ENCODE data around the gene BLOC1S1.

BLOC1S1 gene

DNA sequence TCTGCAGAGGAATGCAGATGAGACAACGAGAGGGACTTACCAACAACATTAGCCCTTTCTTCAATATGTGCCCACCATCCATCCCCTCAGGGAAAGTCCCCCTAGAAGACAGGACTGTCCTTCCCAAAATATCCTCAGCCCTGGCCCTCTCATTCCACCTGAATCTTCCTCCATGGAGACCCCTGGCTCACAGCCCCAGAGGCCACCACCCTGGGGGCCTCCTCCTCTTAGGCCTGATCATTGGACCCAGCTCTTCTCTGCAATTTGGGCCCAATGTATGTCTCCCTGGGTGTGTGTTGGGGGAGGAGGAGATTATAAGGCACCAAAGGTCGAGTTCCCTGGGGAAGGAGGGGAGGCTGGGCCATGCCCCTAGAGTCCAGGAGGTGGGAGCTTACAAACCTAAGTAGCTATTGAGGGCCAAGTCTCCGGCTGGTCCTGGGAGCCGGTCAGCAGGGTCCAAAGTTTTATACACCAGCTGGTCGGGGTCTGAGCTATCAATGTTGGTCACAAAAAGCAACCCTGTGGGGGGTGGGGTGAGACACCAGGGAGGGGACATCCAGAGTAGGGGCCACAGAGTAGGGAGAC, 16.3 kb upstream of the BLOC1S1 start:
- Histone ChIP-seq H3K4me1 (ENCODE audit: insufficient read depth, insufficient read length) (no peaks in the 10 kb centered on the region), H3K27me3 (ENCODE audit: insufficient read depth, insufficient read length) (no peaks in the 10 kb centered on the region), H3K4me3 (ENCODE audit: insufficient read length, low read depth) (no peak overlapping the region), H3K36me3 (ENCODE audit: insufficient read depth, insufficient read length, low read length) (peaks cover 44% of the 10 kb centered on the region), H3K9me3 (ENCODE audit: insufficient read depth, low read length) (no peaks in the 10 kb centered on the region), H3K9ac (ENCODE audit: insufficient read length, low read depth) (no peak overlapping the region)
- DNase-seq (ENCODE audit: low read depth, low spot score), result no peak
- TF ChIP-seq ZNF274 (IDR thresholded peaks at IDR 0.05; ENCODE audit: low read depth, low read length), result no peak
- no peak for TF ChIP-seq YY1 (IDR thresholded peaks at IDR 0.05; ENCODE audit: insufficient read depth, insufficient read length)

DNA sequence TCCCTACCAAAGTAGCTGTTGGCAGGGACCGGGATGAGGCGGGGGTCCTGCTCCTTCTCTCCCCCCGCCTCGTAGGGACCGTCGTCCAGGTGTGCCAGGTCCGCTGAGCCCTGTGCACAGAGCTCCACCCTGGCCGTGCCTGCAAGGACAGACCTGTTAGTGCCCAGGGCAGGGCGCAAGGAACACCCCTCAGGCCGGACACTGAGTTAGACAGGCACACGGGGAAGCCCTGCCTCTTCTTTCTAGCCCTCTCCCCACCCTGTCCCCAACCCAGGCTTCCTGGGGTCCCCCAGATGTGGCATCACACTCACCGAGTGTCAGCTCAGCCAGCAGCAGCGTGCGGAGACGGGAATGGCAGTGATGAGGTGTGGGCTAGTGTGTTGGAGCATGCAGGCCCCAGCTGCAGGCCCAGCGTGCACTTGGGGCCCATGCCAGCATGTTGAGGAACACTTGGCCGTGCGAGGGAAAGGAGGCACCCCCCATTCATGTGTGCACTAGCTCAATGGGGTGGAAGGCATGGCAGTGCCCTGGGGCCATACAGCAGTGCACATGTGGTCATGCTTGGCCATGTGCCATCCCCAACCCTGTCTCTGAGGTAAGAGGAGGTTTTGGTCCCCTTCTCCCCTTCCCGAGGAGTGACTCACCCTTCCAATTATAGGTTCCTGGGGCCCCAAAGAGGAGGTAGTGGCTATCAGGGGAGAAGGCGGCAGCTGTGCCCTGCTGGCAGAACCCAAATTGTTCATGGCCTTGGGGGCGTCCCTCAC, 15.4 kb upstream of the BLOC1S1 start:
- TF ChIP-seq SUZ12 (IDR thresholded peaks at IDR 0.05; ENCODE audit: extremely low read depth, insufficient read depth, insufficient read length) (no peak), YY1 (IDR thresholded peaks at IDR 0.05; ENCODE audit: insufficient read depth, insufficient read length) (no peak), ZNF274 (IDR thresholded peaks at IDR 0.05; ENCODE audit: low read depth, low read length) (no peak)
- Histone ChIP-seq H3K4me1 (ENCODE audit: insufficient read depth, insufficient read length) (no peaks in the 10 kb centered on the region), H3K9ac (ENCODE audit: insufficient read length, low read depth) (no peak overlapping the region), H3K27me3 (ENCODE audit: insufficient read depth, insufficient read length) (no peaks in the 10 kb centered on the region), H3K9me3 (ENCODE audit: insufficient read depth, low read length) (no peaks in the 10 kb centered on the region), H3K36me3 (ENCODE audit: insufficient read depth, insufficient read length, low read length) (peaks cover 37% of the 10 kb centered on the region), H3K4me3 (ENCODE audit: insufficient read length, low read depth) (no peak overlapping the region)
- DNase-seq (ENCODE audit: low read depth, low spot score), result no peak

DNA sequence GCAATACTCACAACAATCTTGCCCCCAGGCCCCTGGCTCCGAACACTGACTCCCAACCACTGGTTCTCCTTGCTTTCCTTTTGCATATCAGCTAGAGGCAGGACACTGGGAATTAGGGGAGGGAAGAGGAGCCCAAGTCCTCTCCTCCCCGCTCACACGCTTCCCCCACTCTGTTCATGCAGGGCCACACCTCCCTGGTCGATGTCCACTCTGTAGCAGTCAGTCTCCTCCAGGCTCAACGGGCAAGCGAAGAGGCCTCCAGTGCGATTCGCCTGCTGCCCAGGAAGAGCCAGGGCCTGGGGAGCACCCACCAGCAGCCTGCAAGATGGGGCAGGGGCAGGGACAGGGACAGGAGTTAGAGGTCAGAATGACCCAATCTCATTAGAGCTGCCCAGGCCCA, 13.0 kb upstream of the BLOC1S1 start:
- no peak for DNase-seq (ENCODE audit: low read depth, low spot score)
- Histone ChIP-seq H3K4me1 (ENCODE audit: insufficient read depth, insufficient read length) (peaks cover 5% of the 10 kb centered on the region), H3K4me3 (ENCODE audit: insufficient read length, low read depth) (no peak overlapping the region), H3K27me3 (ENCODE audit: insufficient read depth, insufficient read length) (peaks cover 11% of the 10 kb centered on the region), H3K36me3 (ENCODE audit: insufficient read depth, insufficient read length, low read length) (peaks cover 19% of the 10 kb centered on the region), H3K9me3 (ENCODE audit: insufficient read depth, low read length) (no peaks in the 10 kb centered on the region), H3K9ac (ENCODE audit: insufficient read length, low read depth) (no peak overlapping the region)
- TF ChIP-seq SUZ12 (IDR thresholded peaks at IDR 0.05; ENCODE audit: extremely low read depth, insufficient read depth, insufficient read length) (no peak), YY1 (IDR thresholded peaks at IDR 0.05; ENCODE audit: insufficient read depth, insufficient read length) (no peak), ZNF274 (IDR thresholded peaks at IDR 0.05; ENCODE audit: low read depth, low read length) (no peak)

DNA sequence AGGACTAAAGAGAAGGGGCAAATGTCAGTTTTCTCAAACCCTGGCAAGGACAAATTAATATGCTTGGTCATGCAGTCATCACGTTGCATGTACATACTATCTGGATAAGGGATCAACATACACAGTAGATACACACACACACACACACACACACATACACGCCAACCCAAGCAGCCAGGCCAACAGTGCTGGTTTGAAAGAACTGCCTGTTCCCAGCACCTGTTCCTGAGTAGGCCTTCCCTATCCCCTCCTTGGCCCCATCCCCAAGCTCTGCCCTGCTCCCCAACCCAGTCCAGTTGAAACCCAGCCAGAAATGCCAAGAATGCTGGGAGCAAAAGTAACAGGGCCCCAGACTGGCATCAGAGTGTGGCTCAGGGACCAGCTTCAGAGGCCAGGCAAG, 12.6 kb upstream of the BLOC1S1 start:
- H3K4me3 ChIP-seq (ENCODE audit: insufficient read length, low read depth), result no peak overlapping the region
- H3K27me3 ChIP-seq (ENCODE audit: insufficient read depth, insufficient read length), result peaks cover 11% of the 10 kb centered on the region
- peaks cover 5% of the 10 kb centered on the region for H3K4me1 ChIP-seq (ENCODE audit: insufficient read depth, insufficient read length)
- DNase-seq (ENCODE audit: low read depth, low spot score), result no peak
- H3K9me3 ChIP-seq (ENCODE audit: insufficient read depth, low read length), result no peaks in the 10 kb centered on the region
- H3K36me3 ChIP-seq (ENCODE audit: insufficient read depth, insufficient read length, low read length), result peaks cover 19% of the 10 kb centered on the region
- H3K9ac ChIP-seq (ENCODE audit: insufficient read length, low read depth), result no peak overlapping the region
- TF ChIP-seq ZNF274 (IDR thresholded peaks at IDR 0.05; ENCODE audit: low read depth, low read length), result no peak
- TF ChIP-seq YY1 (IDR thresholded peaks at IDR 0.05; ENCODE audit: insufficient read depth, insufficient read length), result no peak
- no peak for TF ChIP-seq SUZ12 (IDR thresholded peaks at IDR 0.05; ENCODE audit: extremely low read depth, insufficient read depth, insufficient read length)

DNA sequence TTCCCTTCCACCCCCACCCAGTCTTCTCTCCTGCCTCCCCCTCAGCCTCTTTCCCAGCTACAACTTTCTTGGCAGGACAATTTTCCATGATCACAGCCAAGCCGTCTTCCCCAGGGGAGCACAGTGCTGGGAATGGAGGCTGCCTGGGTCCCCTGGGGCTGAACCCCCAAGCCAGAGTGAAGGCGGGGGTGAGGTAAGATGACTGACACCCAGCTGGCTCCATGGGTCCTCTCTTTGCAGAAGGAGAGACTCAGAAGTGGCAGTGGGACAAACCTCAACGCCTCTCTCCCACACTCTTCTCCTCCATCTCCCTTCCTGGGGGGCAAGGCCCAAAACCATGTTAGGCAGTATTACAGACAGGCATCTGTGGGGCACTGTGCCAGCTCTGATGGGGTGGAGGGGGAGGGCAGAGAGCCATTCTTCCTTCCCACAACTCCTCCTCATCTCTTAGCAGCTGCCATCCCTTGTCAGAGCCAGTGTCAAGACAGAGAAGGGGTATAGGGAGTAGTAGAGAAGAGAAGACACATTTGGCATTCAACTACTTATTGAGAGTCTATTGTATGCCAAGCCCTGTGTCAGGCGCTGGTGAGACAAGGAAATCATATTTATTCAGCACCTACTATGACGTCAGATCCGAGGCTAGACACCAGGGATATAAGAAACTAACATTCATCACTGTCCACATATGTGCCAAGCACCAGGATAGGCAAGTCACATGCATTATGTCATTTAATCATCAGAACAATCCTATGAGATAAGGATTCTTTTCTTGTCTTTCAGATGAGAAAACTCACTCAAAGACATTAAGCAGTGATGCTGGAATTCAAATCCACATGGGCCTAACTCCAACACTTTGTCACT, 11.7 kb upstream of the BLOC1S1 start:
- Histone ChIP-seq H3K4me3 (ENCODE audit: insufficient read length, low read depth) (no peak overlapping the region), H3K4me1 (ENCODE audit: insufficient read depth, insufficient read length) (peaks cover 9% of the 10 kb centered on the region), H3K27me3 (ENCODE audit: insufficient read depth, insufficient read length) (peaks cover 16% of the 10 kb centered on the region), H3K9me3 (ENCODE audit: insufficient read depth, low read length) (no peaks in the 10 kb centered on the region), H3K36me3 (ENCODE audit: insufficient read depth, insufficient read length, low read length) (peaks cover 19% of the 10 kb centered on the region), H3K9ac (ENCODE audit: insufficient read length, low read depth) (no peak overlapping the region)
- no peak for DNase-seq (ENCODE audit: low read depth, low spot score)
- no peak for TF ChIP-seq ZNF274 (IDR thresholded peaks at IDR 0.05; ENCODE audit: low read depth, low read length)
- TF ChIP-seq SUZ12 (IDR thresholded peaks at IDR 0.05; ENCODE audit: extremely low read depth, insufficient read depth, insufficient read length), result no peak
- TF ChIP-seq YY1 (IDR thresholded peaks at IDR 0.05; ENCODE audit: insufficient read depth, insufficient read length), result no peak

DNA sequence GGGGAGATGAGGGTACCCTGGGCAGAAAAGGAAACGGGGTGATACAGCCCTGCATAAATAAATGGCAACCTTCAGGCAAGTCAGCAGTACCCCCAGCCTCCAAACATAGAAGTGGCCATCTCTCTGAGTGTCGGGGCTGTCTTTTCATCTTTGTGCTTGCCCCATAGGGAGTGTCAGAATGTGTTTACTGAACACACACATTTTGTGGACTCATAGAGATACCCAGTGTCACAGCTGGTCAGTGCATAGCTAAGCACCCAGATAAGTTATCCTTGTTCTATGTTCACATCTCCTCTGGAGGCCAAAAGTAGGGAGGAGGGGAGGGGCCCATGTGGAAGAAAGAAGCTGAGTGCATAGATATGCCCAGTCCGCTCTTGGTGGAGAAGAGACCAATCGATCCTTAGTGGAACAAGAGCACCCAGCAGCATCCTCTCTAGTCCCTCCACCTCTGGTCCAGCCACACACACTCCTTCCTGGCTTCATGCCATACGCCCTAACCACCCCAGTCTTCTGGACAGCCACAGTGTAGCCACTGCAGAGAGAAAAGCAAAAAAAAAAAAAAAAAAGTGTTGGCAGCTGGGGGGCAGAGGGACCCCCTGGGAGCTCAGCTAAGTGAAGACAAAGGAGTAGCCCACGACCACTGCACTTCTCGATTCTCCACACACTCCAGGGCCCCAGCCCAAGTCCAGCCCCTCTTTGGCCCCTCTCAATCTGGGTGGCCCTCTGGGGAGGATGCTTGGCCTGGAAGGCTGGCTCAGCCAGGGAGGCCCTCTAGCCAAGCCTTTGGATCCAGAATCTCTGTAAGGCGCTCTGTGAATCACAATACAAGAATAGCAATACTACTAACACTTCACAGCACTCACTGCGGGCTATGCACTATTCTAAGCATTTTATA, 10.8 kb upstream of the BLOC1S1 start:
- Histone ChIP-seq H3K4me3 (ENCODE audit: insufficient read length, low read depth) (no peak overlapping the region), H3K9me3 (ENCODE audit: insufficient read depth, low read length) (no peaks in the 10 kb centered on the region), H3K27me3 (ENCODE audit: insufficient read depth, insufficient read length) (peaks cover 23% of the 10 kb centered on the region), H3K9ac (ENCODE audit: insufficient read length, low read depth) (no peak overlapping the region), H3K36me3 (ENCODE audit: insufficient read depth, insufficient read length, low read length) (peaks cover 19% of the 10 kb centered on the region), H3K4me1 (ENCODE audit: insufficient read depth, insufficient read length) (peaks cover 9% of the 10 kb centered on the region)
- DNase-seq (ENCODE audit: low read depth, low spot score), result no peak
- TF ChIP-seq ZNF274 (IDR thresholded peaks at IDR 0.05; ENCODE audit: low read depth, low read length) (no peak), SUZ12 (IDR thresholded peaks at IDR 0.05; ENCODE audit: extremely low read depth, insufficient read depth, insufficient read length) (no peak), YY1 (IDR thresholded peaks at IDR 0.05; ENCODE audit: insufficient read depth, insufficient read length) (no peak)
